Trophoblast cell (in vitro differentiated cells and primary cell): ENCODE measurements around the gene DHRSX.

Source experiments
- DNase-seq, 2 donors: peaks; one replicate each; pipeline ENCODE4 v3.0.0-alpha.2; 2016
- H2AFZ ChIP-seq: 2 replicates; pipeline ENCODE4 v1.6.1; 2013; ENCODE audit warnings: low read length, moderate library complexity, mild to moderate bottlenecking; ENCODE audit not compliant: insufficient read depth, poor library complexity
- H2AK5ac ChIP-seq: 2 replicates; pipeline ENCODE4 v1.6.1; 2013; ENCODE audit warnings: mild to moderate bottlenecking, low read length
- H2BK120ac ChIP-seq: 2 replicates; pipeline ENCODE4 v1.6.1; 2013; ENCODE audit warnings: low read length, mild to moderate bottlenecking, moderate library complexity; ENCODE audit not compliant: insufficient read depth, poor library complexity
- H2BK12ac ChIP-seq: 2 replicates; pipeline ENCODE4 v1.6.1; 2013; ENCODE audit warnings: mild to moderate bottlenecking, low read length, moderate library complexity
- H2BK5ac ChIP-seq: 2 replicates; pipeline ENCODE4 v1.6.1; 2013; ENCODE audit warnings: low read length, low read depth, moderate library complexity, mild to moderate bottlenecking; ENCODE audit not compliant: poor library complexity
- H3K14ac ChIP-seq: 2 replicates; pipeline ENCODE4 v1.6.1; 2013; ENCODE audit warnings: mild to moderate bottlenecking, low read length
- H3K18ac ChIP-seq: 2 replicates; pipeline ENCODE4 v1.6.1; 2013; ENCODE audit warnings: mild to moderate bottlenecking, low read length
- H3K23ac ChIP-seq: 2 replicates; pipeline ENCODE4 v1.6.1; 2013; ENCODE audit warnings: low read length
- H3K27ac ChIP-seq: 2 replicates; pipeline ENCODE4 v1.5.1; 2013; ENCODE audit warnings: low read depth, mild to moderate bottlenecking, inconsistent platforms, low read length, moderate library complexity
- H3K27me3 ChIP-seq: 2 replicates; pipeline ENCODE4 v1.6.1; 2013; ENCODE audit warnings: inconsistent platforms, mild to moderate bottlenecking, low read length, moderate library complexity; ENCODE audit not compliant: insufficient read depth
- H3K36me3 ChIP-seq, 2 experiments: 1 replicate in 1 of 2; 2 replicates in 1 of 2; pipeline ENCODE4 v1.6.1; 2013; ENCODE audit warnings: low read length in 2 of 2, mild to moderate bottlenecking in 2 of 2, moderate library complexity in 1 of 2; ENCODE audit not compliant: insufficient read depth in 2 of 2, control insufficient read depth in 1 of 2
- H3K4ac ChIP-seq: 2 replicates; pipeline ENCODE4 v1.6.1; 2013; ENCODE audit warnings: low read depth, mild to moderate bottlenecking, low read length, moderate library complexity
- H3K4me1 ChIP-seq, 2 experiments: 1 replicate in 1 of 2; 2 replicates in 1 of 2; pipeline ENCODE4 v1.6.1; 2013; ENCODE audit warnings: low read length in 2 of 2, mild to moderate bottlenecking in 2 of 2, moderate library complexity in 1 of 2; ENCODE audit not compliant: insufficient read depth in 2 of 2, control insufficient read depth in 1 of 2
- H3K4me2 ChIP-seq: 2 replicates; pipeline ENCODE4 v1.6.1; 2013; ENCODE audit warnings: inconsistent platforms, mild to moderate bottlenecking, low read length, moderate library complexity
- H3K4me3 ChIP-seq: 2 replicates; pipeline ENCODE4 v1.5.1; 2013; ENCODE audit warnings: mild to moderate bottlenecking, low read depth, low read length, inconsistent platforms
- H3K79me1 ChIP-seq: one replicate; pipeline ENCODE4 v1.6.1; 2013; ENCODE audit warnings: low read length
- H3K79me2 ChIP-seq: 2 replicates; pipeline ENCODE4 v1.6.1; 2013; ENCODE audit warnings: low read length, mild to moderate bottlenecking; ENCODE audit not compliant: control insufficient read depth, insufficient read depth, poor library complexity
- H3K9ac ChIP-seq: 2 replicates; pipeline ENCODE4 v1.6.1; 2013; ENCODE audit warnings: mild to moderate bottlenecking, low read length
- H3K9me3 ChIP-seq: 2 replicates; pipeline ENCODE4 v1.6.1; 2013; ENCODE audit warnings: low read depth, mild to moderate bottlenecking, control low read depth, inconsistent platforms, low read length; ENCODE audit not compliant: insufficient read depth
- H4K12ac ChIP-seq: 2 replicates; pipeline ENCODE4 v1.6.1; 2013; ENCODE audit warnings: low read depth, mild to moderate bottlenecking, low read length, moderate library complexity
- H4K8ac ChIP-seq: 2 replicates; pipeline ENCODE4 v1.6.1; 2013; ENCODE audit warnings: low read depth, mild to moderate bottlenecking, low read length, moderate library complexity
- H4K91ac ChIP-seq: one replicate; pipeline ENCODE4 v1.6.1; 2013; ENCODE audit warnings: low read depth, mild to moderate bottlenecking, low read length, moderate library complexity
- WGBS: extraction: QIAGEN DNeasy Blood & Tissue Kit; methylation state at CpG from one replicate; pipeline ENCODE4 v1.1.7; 2013; ENCODE audit warnings: missing lambda C conversion rate; ENCODE audit not compliant: insufficient read length, insufficient coverage; ENCODE audit errors: extremely low coverage; 5-methylcytosine and 5-hydroxymethylcytosine counted together

DHRSX gene

GRCh38 chrX:2320089-2320488, 180.7 kb downstream of the DHRSX start:
- no peak overlapping the region for H4K12ac ChIP-seq
- H3K9ac ChIP-seq = no peak overlapping the region
- H3K4ac ChIP-seq = no peak overlapping the region
- H2BK12ac ChIP-seq = no peak overlapping the region
- H3K4me1 ChIP-seq = peaks cover 3 to 5% of the 10 kb centered on the region in 2 experiments
- H3K4me2 ChIP-seq = no peak overlapping the region
- no peaks in the 10 kb centered on the region for H3K79me2 ChIP-seq
- H3K36me3 ChIP-seq = no peaks in the 10 kb centered on the region
- H4K91ac ChIP-seq = no peak overlapping the region
- no peaks in the 10 kb centered on the region for H3K27me3 ChIP-seq
- H3K4me3 ChIP-seq = no peak overlapping the region
- no peak overlapping the region for H3K23ac ChIP-seq
- no CpG with 5 or more reads among the region's 7 CpGs for WGBS
- H3K9me3 ChIP-seq = no peaks in the 10 kb centered on the region
- H2AFZ ChIP-seq = no peak overlapping the region
- H2BK5ac ChIP-seq = no peak overlapping the region
- no peak for DNase-seq
- H2AK5ac ChIP-seq = no peak overlapping the region
- H3K27ac ChIP-seq = no peak overlapping the region
- H4K8ac ChIP-seq = no peak overlapping the region
- H2BK120ac ChIP-seq = no peak overlapping the region
- H3K14ac ChIP-seq = no peak overlapping the region
- H3K79me1 ChIP-seq = no peaks in the 10 kb centered on the region
- H3K18ac ChIP-seq = no peak overlapping the region

GRCh38 chrX:2318371-2318770, 182.4 kb downstream of the DHRSX start:
- Histone ChIP-seq H2AFZ (no peak overlapping the region), H3K4me2 (no peak overlapping the region), H3K14ac (no peak overlapping the region), H3K4ac (no peak overlapping the region), H3K9ac (no peak overlapping the region), H3K9me3 (no peaks in the 10 kb centered on the region), H3K18ac (no peak overlapping the region), H3K23ac (no peak overlapping the region), H4K12ac (no peak overlapping the region), H2BK120ac (no peak overlapping the region), H3K27me3 (no peaks in the 10 kb centered on the region), H3K4me3 (no peak overlapping the region), H4K8ac (no peak overlapping the region), H3K27ac (no peak overlapping the region), H3K36me3 (no peaks in the 10 kb centered on the region), H2BK5ac (no peak overlapping the region), H3K4me1 (peaks cover 3 to 5% of the 10 kb centered on the region in 2 experiments), H3K79me1 (no peaks in the 10 kb centered on the region), H2BK12ac (no peak overlapping the region), H2AK5ac (no peak overlapping the region), H4K91ac (no peak overlapping the region), H3K79me2 (no peaks in the 10 kb centered on the region)
- no CpG with 5 or more reads among the region's 10 CpGs for WGBS
- DNase-seq = no peak

- H4K8ac ChIP-seq = no peak overlapping the region
- WGBS = no CpG with 5 or more reads among the region's 8 CpGs
- no peak overlapping the region for H3K9ac ChIP-seq
- peaks cover 3 to 5% of the 10 kb centered on the region in 2 experiments for H3K4me1 ChIP-seq
- no peak overlapping the region for H2BK120ac ChIP-seq
- H4K91ac ChIP-seq = no peak overlapping the region
- H2AK5ac ChIP-seq = no peak overlapping the region
- H4K12ac ChIP-seq = no peak overlapping the region
- no peak overlapping the region for H3K14ac ChIP-seq
- H3K4me3 ChIP-seq = no peak overlapping the region
- no peak overlapping the region for H3K4me2 ChIP-seq
- no peak for DNase-seq
- H3K27ac ChIP-seq = no peak overlapping the region
- H3K9me3 ChIP-seq = no peaks in the 10 kb centered on the region
- no peaks in the 10 kb centered on the region for H3K79me2 ChIP-seq
- H3K79me1 ChIP-seq = no peaks in the 10 kb centered on the region
- no peak overlapping the region for H2BK5ac ChIP-seq
- no peak overlapping the region for H3K23ac ChIP-seq
- H3K36me3 ChIP-seq = no peaks in the 10 kb centered on the region
- H3K18ac ChIP-seq = no peak overlapping the region
- no peak overlapping the region for H2BK12ac ChIP-seq
- no peak overlapping the region for H2AFZ ChIP-seq
- no peaks in the 10 kb centered on the region for H3K27me3 ChIP-seq
- no peak overlapping the region for H3K4ac ChIP-seq
These were observed 183.2 kb downstream of the DHRSX start for GRCh38 chrX:2317527-2318055.

GRCh38 chrX:2316534-2316933, 184.2 kb downstream of the DHRSX start:
- H4K12ac ChIP-seq = no peak overlapping the region
- no peak overlapping the region for H3K23ac ChIP-seq
- H3K27me3 ChIP-seq = no peaks in the 10 kb centered on the region
- no peak overlapping the region for H3K4ac ChIP-seq
- H3K4me1 ChIP-seq = peaks cover 3 to 5% of the 10 kb centered on the region in 2 experiments
- DNase-seq = no peak
- H3K79me1 ChIP-seq = no peaks in the 10 kb centered on the region
- H3K4me3 ChIP-seq = no peak overlapping the region
- H2AK5ac ChIP-seq = no peak overlapping the region
- no peaks in the 10 kb centered on the region for H3K36me3 ChIP-seq
- H2BK12ac ChIP-seq = no peak overlapping the region
- no peak overlapping the region for H3K4me2 ChIP-seq
- H3K9ac ChIP-seq = no peak overlapping the region
- H3K9me3 ChIP-seq = no peaks in the 10 kb centered on the region
- H2BK120ac ChIP-seq = no peak overlapping the region
- no peak overlapping the region for H2BK5ac ChIP-seq
- no peak overlapping the region for H4K8ac ChIP-seq
- no peak overlapping the region for H3K27ac ChIP-seq
- no peak overlapping the region for H3K18ac ChIP-seq
- no peak overlapping the region for H4K91ac ChIP-seq
- H3K14ac ChIP-seq = no peak overlapping the region
- H3K79me2 ChIP-seq = no peaks in the 10 kb centered on the region
- H2AFZ ChIP-seq = no peak overlapping the region
- no CpG with 5 or more reads among the region's 4 CpGs for WGBS
